Measurements from ENCODE around the gene COMMD1.

DNA sequence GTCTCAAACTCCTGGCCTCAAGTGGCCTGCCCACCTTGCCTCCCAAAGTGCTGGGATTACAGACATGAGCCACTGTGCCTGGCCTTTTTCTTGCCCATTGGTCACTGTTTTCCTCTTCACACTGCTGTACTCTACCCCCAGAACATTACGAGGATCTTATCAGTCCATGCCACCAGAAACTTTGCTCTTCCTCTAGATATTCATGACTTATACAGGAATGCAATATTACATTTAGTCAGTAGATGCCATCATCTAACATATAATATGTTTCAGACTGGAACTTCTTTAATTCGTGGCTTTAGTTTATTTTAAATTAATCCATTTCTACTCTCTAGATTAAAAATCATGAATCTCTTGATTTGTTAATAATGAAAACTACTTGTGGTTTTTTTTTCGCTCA is 135.5 kb downstream of the COMMD1 start:
- TF ChIP-seq CTCF (IDR thresholded peaks at IDR 0.05) (no peak), EP300 (IDR thresholded peaks at IDR 0.05) (no peak)

Data from gastroesophageal sphincter (tissue), 3 donors.